ENCODE data around the gene PEAK1.
A peak's percentile ranks its signal among the peaks of the same experiment; 100 is the strongest.
"Not testable (repeated sequence)": the region's sequence is repeated elsewhere in the genome, so short reads cannot be mapped to it uniquely, and the experiment has no call there.

PEAK1 gene

GRCh38 chr15:77276096-77276495, 143.8 kb downstream of the PEAK1 start:
- peak; percentile 59 for DNase-seq (ENCODE audit: low read depth, low spot score)

GRCh38 chr15:77273136-77273535, 146.8 kb downstream of the PEAK1 start:
- not testable (repeated sequence) for DNase-seq (ENCODE audit: low read depth, low spot score); H3K4me3 ChIP-seq (ENCODE audit: low read length)

More at GRCh38 chr15:77276096-77276495, 143.8 kb downstream of the PEAK1 start:
- H3K4me3 ChIP-seq (ENCODE audit: low read length): no peak overlapping the region

GRCh38 chr15:77266708-77267386, 153.1 kb downstream of the PEAK1 start:
- DNase-seq (ENCODE audit: low read depth, low spot score): no peak
- H3K4me3 ChIP-seq (ENCODE audit: low read length): no peak overlapping the region

- DNase-seq (ENCODE audit: low read depth, low spot score): no peak
- H3K4me3 ChIP-seq (ENCODE audit: low read length): no peak overlapping the region
Measured at GRCh38 chr15:77255385-77255784, 164.5 kb downstream of the PEAK1 start.

GRCh38 chr15:77251662-77252061, 168.2 kb downstream of the PEAK1 start:
- H3K4me3 ChIP-seq (ENCODE audit: low read length): no peak overlapping the region
- DNase-seq (ENCODE audit: low read depth, low spot score): no peak

- no peak for DNase-seq (ENCODE audit: low read depth, low spot score)
- no peak overlapping the region for H3K4me3 ChIP-seq (ENCODE audit: low read length)
Measured at GRCh38 chr15:77247116-77247515, 172.8 kb downstream of the PEAK1 start.

GRCh38 chr15:77243716-77244401, 176.0 kb downstream of the PEAK1 start:
- H3K4me3 ChIP-seq (ENCODE audit: low read length): no peak overlapping the region
- DNase-seq (ENCODE audit: low read depth, low spot score): peak; percentile 17

- H3K4me3 ChIP-seq (ENCODE audit: low read length): no peak overlapping the region
- no peak for DNase-seq (ENCODE audit: low read depth, low spot score)
Measured at GRCh38 chr15:77243135-77243534, 176.8 kb downstream of the PEAK1 start.

GRCh38 chr15:77239882-77240608, 179.9 kb downstream of the PEAK1 start:
- H3K4me3 ChIP-seq (ENCODE audit: low read length): no peak overlapping the region
- DNase-seq (ENCODE audit: low read depth, low spot score): no peak

- no peak overlapping the region for H3K4me3 ChIP-seq (ENCODE audit: low read length)
- DNase-seq (ENCODE audit: low read depth, low spot score): no peak
Measured at GRCh38 chr15:77235566-77235965, 184.3 kb downstream of the PEAK1 start.

GRCh38 chr15:77228828-77229227, 191.1 kb downstream of the PEAK1 start:
- no peak overlapping the region for H3K4me3 ChIP-seq (ENCODE audit: low read length)
- no peak for DNase-seq (ENCODE audit: low read depth, low spot score)

GRCh38 chr15:77226652-77227051, 193.3 kb downstream of the PEAK1 start:
- no peak overlapping the region for H3K4me3 ChIP-seq (ENCODE audit: low read length)
- no peak for DNase-seq (ENCODE audit: low read depth, low spot score)

GRCh38 chr15:77225646-77226045, 194.3 kb downstream of the PEAK1 start:
- DNase-seq (ENCODE audit: low read depth, low spot score): no peak
- H3K4me3 ChIP-seq (ENCODE audit: low read length): no peak overlapping the region

- H3K4me3 ChIP-seq (ENCODE audit: low read length): no peak overlapping the region
Measured at GRCh38 chr15:77225088-77225487, 194.8 kb downstream of the PEAK1 start.

GRCh38 chr15:77224352-77224751, 195.6 kb downstream of the PEAK1 start:
- DNase-seq (ENCODE audit: low read depth, low spot score): peak; percentile 42
- H3K4me3 ChIP-seq (ENCODE audit: low read length): no peak overlapping the region

More at GRCh38 chr15:77225088-77225487, 194.8 kb downstream of the PEAK1 start:
- no peak for DNase-seq (ENCODE audit: low read depth, low spot score)

GRCh38 chr15:77221708-77222107, 198.2 kb downstream of the PEAK1 start:
- no peak overlapping the region for H3K4me3 ChIP-seq (ENCODE audit: low read length)

GRCh38 chr15:77221174-77221573, 198.7 kb downstream of the PEAK1 start:
- DNase-seq (ENCODE audit: low read depth, low spot score): no peak
- no peak overlapping the region for H3K4me3 ChIP-seq (ENCODE audit: low read length)

More at GRCh38 chr15:77221708-77222107, 198.2 kb downstream of the PEAK1 start:
- no peak for DNase-seq (ENCODE audit: low read depth, low spot score)

- no peak for DNase-seq (ENCODE audit: low read depth, low spot score)
- H3K4me3 ChIP-seq (ENCODE audit: low read length): no peak overlapping the region
Measured at GRCh38 chr15:77219841-77220240, 200.1 kb downstream of the PEAK1 start.

- DNase-seq (ENCODE audit: low read depth, low spot score): no peak
- no peak overlapping the region for H3K4me3 ChIP-seq (ENCODE audit: low read length)
Measured at GRCh38 chr15:77209221-77209620, 210.7 kb downstream of the PEAK1 start.

GRCh38 chr15:77208241-77208640, 211.7 kb downstream of the PEAK1 start:
- H3K4me3 ChIP-seq (ENCODE audit: low read length): no peak overlapping the region
- DNase-seq (ENCODE audit: low read depth, low spot score): no peak

All from Jurkat, Clone E6-1 (cell line).